ENCODE data around the gene CCDC68.
A peak's percentile ranks its signal among the peaks of the same experiment; 100 is the strongest.

The CCDC68 gene

DNA sequence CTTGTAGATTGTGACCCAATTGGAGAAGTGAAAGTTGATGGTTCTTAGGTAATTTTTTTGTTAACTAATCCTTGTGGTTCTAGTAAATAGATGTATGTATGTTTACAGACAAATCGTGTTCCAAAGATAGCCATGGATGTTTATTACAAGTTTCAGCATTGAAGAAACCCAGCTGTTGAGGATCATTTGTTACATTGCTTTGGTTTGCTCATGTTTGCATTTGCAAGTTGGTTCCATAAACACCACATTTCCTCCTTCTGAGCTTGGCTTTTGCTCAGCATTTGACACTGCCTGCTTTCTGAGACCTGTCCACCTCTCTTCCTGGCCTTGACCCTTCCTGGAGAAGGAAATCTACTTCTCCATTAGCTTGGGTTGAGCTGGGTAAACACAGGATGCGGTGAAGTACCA, 1.8 kb upstream of the CCDC68 start:
- no peak for DNase-seq (ENCODE audit: low read depth)

GRCh38 chr18:54960197-54960596, 936 bp upstream of the CCDC68 start:
- DNase-seq (ENCODE audit: low read depth): no peak

DNA sequence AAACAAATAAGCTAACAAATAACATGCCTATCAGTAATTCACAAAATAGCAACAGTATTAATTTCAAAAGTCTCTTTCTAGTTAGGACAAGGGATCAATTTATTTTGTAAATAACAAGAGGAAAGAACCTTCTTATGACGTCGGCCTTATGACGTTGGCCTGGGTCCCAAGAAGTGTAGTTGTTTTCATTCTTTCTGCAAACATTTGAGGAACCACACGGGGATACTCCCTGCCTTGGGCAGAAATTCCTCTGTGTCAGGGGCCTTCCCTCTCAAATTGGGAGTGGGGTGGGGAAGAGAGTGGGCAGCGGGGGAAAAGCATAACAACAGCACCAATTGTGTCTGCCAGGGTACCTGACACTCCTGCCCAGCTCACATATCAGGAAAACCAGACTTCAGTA, 1.3 kb downstream of the CCDC68 start:
- DNase-seq (ENCODE audit: low read depth): no peak

GRCh38 chr18:54957296-54957832, 1.9 kb downstream of the CCDC68 start:
- DNase-seq (ENCODE audit: low read depth): no peak

GRCh38 chr18:54956506-54956905, 2.8 kb downstream of the CCDC68 start:
- no peak for DNase-seq (ENCODE audit: low read depth)

DNA sequence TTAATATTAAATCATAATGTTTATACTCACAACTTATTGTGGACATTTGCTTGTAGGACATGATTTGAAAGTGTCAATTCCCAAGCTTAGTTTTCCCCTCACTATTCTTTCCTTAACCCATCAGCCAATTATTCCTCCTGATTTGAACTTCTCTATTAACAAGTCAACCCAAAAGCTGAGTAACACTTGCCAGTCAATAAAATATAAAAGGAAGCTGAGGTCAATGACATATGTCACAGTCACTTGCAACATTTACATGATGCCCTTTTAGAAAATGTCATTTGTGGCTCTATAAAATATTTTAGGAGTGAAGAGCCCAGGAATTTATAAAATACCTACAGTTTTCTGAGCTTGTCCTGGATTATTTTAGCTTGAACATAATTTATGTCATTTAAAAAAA, 7.2 kb downstream of the CCDC68 start:
- DNase-seq (ENCODE audit: low read depth): no peak

GRCh38 chr18:54950221-54950620, 9.0 kb downstream of the CCDC68 start:
- DNase-seq (ENCODE audit: low read depth): no peak

GRCh38 chr18:54949588-54949987, 9.7 kb downstream of the CCDC68 start:
- no peak for DNase-seq (ENCODE audit: low read depth)

DNA sequence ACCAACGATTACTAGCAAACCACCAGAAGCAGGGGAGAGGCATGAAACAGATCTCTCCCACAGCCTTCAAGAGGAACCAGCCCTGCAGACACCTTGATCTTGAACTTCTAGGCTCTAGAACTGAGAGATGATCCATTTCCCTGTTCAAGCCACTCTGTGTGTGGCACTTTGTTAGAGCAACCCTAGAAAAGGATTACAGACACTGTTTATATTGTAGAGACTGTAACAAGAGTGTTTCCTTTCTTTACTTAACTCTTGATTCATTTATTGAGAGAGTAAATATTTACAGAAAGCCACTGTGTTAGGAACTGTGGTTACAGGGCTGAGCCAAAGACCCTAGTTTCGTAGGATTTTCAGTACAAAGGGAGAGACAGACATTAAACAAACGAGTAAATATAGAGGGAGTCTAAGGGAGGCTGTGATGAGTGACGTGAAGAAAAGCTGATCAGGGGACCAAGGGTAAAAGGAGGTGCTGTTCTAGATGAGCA, 10.9 kb downstream of the CCDC68 start:
- DNase-seq (ENCODE audit: low read depth): no peak

- DNase-seq (ENCODE audit: low read depth): no peak
These were observed 12.2 kb downstream of the CCDC68 start for GRCh38 chr18:54947091-54947490.

DNA sequence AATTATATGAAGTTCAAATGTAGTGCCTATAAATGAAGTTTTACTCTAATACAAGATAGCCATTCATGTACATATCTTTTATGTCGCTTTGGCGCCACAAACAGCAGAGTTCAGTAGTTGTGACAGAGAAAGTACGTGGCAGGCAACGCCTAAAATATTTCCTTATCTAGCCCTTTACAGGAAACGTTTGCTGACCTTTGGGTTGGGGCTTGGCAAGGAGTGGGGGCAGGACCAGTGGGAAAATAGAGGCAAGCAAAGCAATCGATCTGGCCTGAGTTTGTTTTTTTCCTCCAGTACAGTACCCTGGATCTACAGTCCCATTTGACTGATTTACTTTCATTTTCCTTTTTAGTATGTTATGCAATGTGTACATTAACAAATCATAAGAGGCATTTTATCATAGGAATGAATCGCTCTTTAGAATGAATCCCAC, 13.1 kb downstream of the CCDC68 start:
- DNase-seq (ENCODE audit: low read depth): no peak

- DNase-seq (ENCODE audit: low read depth): no peak
These were observed 13.6 kb downstream of the CCDC68 start for GRCh38 chr18:54945576-54946125.

GRCh38 chr18:54942569-54942968, 16.7 kb downstream of the CCDC68 start:
- DNase-seq (ENCODE audit: low read depth): no peak

- no peak for DNase-seq (ENCODE audit: low read depth)
These were observed 17.1 kb downstream of the CCDC68 start for GRCh38 chr18:54942144-54942543.

- no peak for DNase-seq (ENCODE audit: low read depth)
These were observed 19.8 kb downstream of the CCDC68 start for GRCh38 chr18:54939361-54939917.

DNA sequence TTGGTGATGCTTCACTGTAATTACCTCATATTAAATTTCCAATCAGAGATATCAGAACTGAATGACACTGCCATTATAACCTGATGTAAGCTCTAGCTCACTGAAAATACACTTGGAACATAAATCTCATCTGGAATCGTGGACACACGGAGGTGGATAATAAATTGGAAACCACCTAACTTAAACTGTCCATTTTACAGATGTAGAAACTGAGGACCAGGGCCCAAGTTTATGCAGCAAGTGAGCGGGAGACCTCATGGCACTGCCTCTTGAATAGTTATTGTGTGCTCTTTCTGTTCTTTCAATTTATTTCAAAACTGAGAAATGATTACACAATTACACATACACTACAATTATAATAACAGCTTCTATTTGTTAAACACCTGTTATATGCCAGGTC, 20.8 kb downstream of the CCDC68 start:
- no peak for DNase-seq (ENCODE audit: low read depth)

DNA sequence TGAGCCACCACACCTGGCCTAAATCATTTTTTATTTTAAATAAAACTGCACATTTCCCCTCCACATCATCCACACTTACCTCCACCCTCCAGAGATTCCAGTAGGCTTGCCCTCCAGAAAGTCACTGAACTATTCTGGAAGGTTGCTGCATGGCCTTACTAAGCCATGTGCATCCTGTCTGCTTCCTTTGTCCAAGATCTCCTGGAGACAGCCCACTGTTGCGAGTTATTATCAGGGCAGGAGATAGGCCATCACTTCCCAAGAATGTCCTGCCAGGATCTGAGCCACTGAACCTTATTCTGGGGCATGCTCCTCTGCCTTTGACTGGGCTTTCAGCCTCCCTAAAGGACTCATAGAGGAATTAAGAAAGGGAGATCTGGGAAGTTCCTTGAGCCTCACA, 26.8 kb downstream of the CCDC68 start:
- no peak for DNase-seq (ENCODE audit: low read depth)

GRCh38 chr18:54931152-54931551, 28.1 kb downstream of the CCDC68 start:
- DNase-seq (ENCODE audit: low read depth): no peak

- no peak for DNase-seq (ENCODE audit: low read depth)
These were observed 31.0 kb downstream of the CCDC68 start for GRCh38 chr18:54928236-54928635.

- DNase-seq (ENCODE audit: low read depth): peak; percentile 21
These were observed 32.5 kb downstream of the CCDC68 start for GRCh38 chr18:54926593-54927325.

DNA sequence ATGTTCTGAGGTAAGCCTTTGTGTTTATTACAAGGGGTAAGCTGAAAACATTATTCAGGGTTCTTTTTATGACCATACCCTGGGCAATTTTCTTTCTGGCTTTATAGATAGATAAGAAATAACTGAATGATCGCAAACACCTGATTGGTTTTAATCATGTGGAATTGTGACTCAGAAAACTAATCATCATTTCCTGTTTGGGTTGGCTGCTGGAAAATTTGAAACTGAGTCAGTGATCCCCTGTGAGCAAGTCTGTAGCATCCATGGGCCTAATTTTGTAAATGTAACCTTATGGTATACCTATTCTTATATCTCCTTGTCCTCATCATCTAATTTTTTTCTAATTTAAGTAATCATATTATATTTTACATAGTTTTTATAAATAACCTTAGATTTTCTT, 34.3 kb downstream of the CCDC68 start:
- DNase-seq (ENCODE audit: low read depth): no peak

- no peak for DNase-seq (ENCODE audit: low read depth)
These were observed 35.8 kb downstream of the CCDC68 start for GRCh38 chr18:54923339-54923956.

GRCh38 chr18:54919412-54919811, 39.8 kb downstream of the CCDC68 start:
- no peak for DNase-seq (ENCODE audit: low read depth)
